Right lobe of liver (tissue), 6 donors: ENCODE data around the gene COG3. TPM values are rescaled to one million over a fixed set of nuclear protein-coding genes. Genes with fewer than 3 reads are reported as not detected.

ENCODE experiments used
- ATAC-seq, 4 donors: fragments of 200-7000 bp; cut with Tn5 transposase; one replicate each; pipeline ENCODE4 v1.9.1; 2020; ENCODE audit warnings: mild to moderate bottlenecking in 4 of 4, moderate library complexity in 4 of 4
- DNase-seq, 3 donors: peaks; one replicate each; pipeline ENCODE4 v3.0.0-alpha.2; 2020
- H3K27ac ChIP-seq, 3 donors: fragments of 200-600 bp; one replicate each; pipeline ENCODE4 v1.8.0; 2022
- H3K27me3 ChIP-seq, 2 donors: fragments of 200-600 bp; one replicate each; pipeline ENCODE4 v1.8.0; 2022
- H3K36me3 ChIP-seq, 4 donors: fragments of 200-600 bp; sonication (generic) in 1 of 4; one replicate each; pipeline versions ENCODE4 v1.5.1 to v1.8.0; 2017 to 2022; ENCODE audit warnings: control low read depth in 1 of 4
- H3K4me1 ChIP-seq, 4 donors: fragments of 200-600 bp; sonication (generic) in 1 of 4; one replicate each; pipeline versions ENCODE4 v1.5.1 to v1.8.0; 2017 to 2022; ENCODE audit warnings: control low read depth in 1 of 4
- H3K4me3 ChIP-seq, 3 donors: fragments of 200-600 bp; one replicate each; pipeline ENCODE4 v1.8.0; 2022
- H3K9me3 ChIP-seq, 4 donors: fragments of 200-600 bp; sonication (generic) in 1 of 4; one replicate each; pipeline versions ENCODE4 v1.5.1 to v1.8.0; 2017 to 2022; ENCODE audit warnings: control low read depth in 1 of 4
- POLR2A ChIP-seq: fragments of 450-650 bp; IDR thresholded peaks from one replicate; pipeline ENCODE4 v1.6.1; 2017; ENCODE audit warnings: antibody characterized with exemption, mild to moderate bottlenecking
- WGBS: methylation state at CpG from one replicate; pipeline ENCODE4 v1.1.6; 2018; ENCODE audit warnings: low coverage, low lambda C conversion rate; ENCODE audit not compliant: insufficient coverage; ENCODE audit errors: missing lambda C conversion rate; 5-methylcytosine and 5-hydroxymethylcytosine counted together
- intact Hi-C, 2 donors: fragments of 100-400 bp; cut with DNase I; formaldehyde crosslinking; loops; one replicate each; pipeline versions ENCODE4 v1.11.2 to v1.14.1; 2022
- total RNA-seq, 6 experiments: library from RNA; depleted of rRNA in 2 of 6; stranded (reverse); fragments of >200 nt in 2 of 6; fragmentation: NEBNext Ultra II Directional in 3 of 6; extraction: Animal tissue kit (Norgen Biotek cat#: 25700) in 3 of 6; gene quantifications; one replicate each; pipeline versions ENCODE4 v1.1.0 to v1.2.4, GENCODE V29; 2016 to 2023
- TF ChIP-seq, protein P1 (sequence below), 4 donors: fragments of 200-600 bp in 3 of 4; fragments of 450-650 bp in 1 of 4; IDR thresholded peaks; one replicate each; pipeline versions ENCODE4 v1.5.1 to v1.8.0; 2016 to 2022; ENCODE audit warnings: antibody characterized with exemption in 4 of 4, mild to moderate bottlenecking in 2 of 4
- donor health status: DM: no; HTN: yes; CAD: no.
- donor health status: DM: no; HTN: no; CAD: no.
- donor health status: DM: no; HTN: no; CAD: no.
- donor health status: DM: no; HTN: yes; CAD: no.
- donor health status: DM: no; HTN: yes; CAD: no.

The COG3 gene
- total RNA-seq, 6 experiments from 2014 or later, result 18.9 to 66.3 (median 36.8) TPM

GRCh38 chr13:45534604-45535003 lies 69.9 kb downstream of the COG3 start:
- Histone ChIP-seq H3K4me1 (no peaks in the 10 kb centered on the region), H3K4me3 (no peak overlapping the region), H3K36me3 (peaks cover 7 to 70% (median 44%) of the 10 kb centered on the region in 4 donors), H3K9me3 (no peaks in the 10 kb centered on the region), H3K27me3 (no peaks in the 10 kb centered on the region), H3K27ac (no peak overlapping the region)
- ATAC-seq, result no peak
- intact Hi-C loops, result no loop called here
- no peak for TF ChIP-seq POLR2A
- TF ChIP-seq, protein P1, sequence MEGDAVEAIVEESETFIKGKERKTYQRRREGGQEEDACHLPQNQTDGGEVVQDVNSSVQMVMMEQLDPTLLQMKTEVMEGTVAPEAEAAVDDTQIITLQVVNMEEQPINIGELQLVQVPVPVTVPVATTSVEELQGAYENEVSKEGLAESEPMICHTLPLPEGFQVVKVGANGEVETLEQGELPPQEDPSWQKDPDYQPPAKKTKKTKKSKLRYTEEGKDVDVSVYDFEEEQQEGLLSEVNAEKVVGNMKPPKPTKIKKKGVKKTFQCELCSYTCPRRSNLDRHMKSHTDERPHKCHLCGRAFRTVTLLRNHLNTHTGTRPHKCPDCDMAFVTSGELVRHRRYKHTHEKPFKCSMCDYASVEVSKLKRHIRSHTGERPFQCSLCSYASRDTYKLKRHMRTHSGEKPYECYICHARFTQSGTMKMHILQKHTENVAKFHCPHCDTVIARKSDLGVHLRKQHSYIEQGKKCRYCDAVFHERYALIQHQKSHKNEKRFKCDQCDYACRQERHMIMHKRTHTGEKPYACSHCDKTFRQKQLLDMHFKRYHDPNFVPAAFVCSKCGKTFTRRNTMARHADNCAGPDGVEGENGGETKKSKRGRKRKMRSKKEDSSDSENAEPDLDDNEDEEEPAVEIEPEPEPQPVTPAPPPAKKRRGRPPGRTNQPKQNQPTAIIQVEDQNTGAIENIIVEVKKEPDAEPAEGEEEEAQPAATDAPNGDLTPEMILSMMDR (IDR thresholded peaks at IDR 0.05), result no peak
- WGBS, result 66% methylated on average over 2 of the region's 9 CpGs
- no peak for DNase-seq

DNA sequence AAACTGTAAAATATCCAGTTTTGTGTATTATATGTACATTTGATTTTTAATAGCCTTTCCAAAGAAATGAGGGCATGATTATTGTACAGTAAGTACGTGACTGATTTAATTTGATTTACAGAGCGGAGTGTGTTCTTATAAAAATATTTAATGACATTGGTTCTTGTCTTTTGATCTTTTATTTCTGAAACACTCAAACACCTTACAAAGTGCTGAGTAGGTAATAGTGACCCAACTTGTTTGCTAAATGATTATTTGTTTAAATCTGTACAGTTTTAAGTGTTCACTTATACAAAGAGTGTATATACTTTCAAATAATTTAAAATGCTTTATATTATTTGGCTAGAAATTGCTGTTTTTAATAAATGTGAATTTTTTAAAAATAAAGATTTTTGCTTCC lies 71.5 kb downstream of the COG3 start:
- H3K4me1 ChIP-seq, result no peaks in the 10 kb centered on the region
- TF ChIP-seq, protein P1 (IDR thresholded peaks at IDR 0.05), result no peak
- no peak for TF ChIP-seq POLR2A
- DNase-seq, result no peak
- intact Hi-C loops, result no loop called here
- 97% methylated on average over 2 of the region's 2 CpGs for WGBS
- H3K27me3 ChIP-seq, result no peaks in the 10 kb centered on the region
- peaks cover 7 to 53% (median 31%) of the 10 kb centered on the region in 4 donors for H3K36me3 ChIP-seq
- ATAC-seq, result no peak
- no peaks in the 10 kb centered on the region for H3K9me3 ChIP-seq
- H3K4me3 ChIP-seq, result no peak overlapping the region
- no peak overlapping the region for H3K27ac ChIP-seq

DNA sequence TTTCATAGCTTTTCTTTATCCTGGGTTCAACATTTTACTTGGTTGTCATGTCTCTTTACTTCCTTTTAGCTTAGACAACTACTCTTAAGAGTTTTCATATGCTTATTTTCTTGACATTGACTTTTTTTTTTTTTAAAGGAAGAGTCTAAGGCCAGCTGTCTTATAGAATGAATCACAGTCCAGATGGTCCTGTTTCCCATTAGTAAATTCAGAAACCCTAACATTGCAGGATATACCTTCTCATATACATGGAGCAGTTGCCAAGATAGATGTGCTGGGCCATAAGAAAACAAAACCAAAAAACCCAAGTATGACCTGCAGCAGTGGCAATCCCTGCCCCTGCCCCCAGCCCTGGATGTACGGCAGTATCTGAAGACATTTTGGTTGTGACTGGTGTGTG lies 72.8 kb downstream of the COG3 start:
- intact Hi-C loops, result no loop called here
- no peak overlapping the region for H3K4me3 ChIP-seq
- ATAC-seq (no peak), DNase-seq (no peak)
- H3K27ac ChIP-seq, result no peak overlapping the region
- H3K9me3 ChIP-seq, result no peaks in the 10 kb centered on the region
- H3K27me3 ChIP-seq, result no peaks in the 10 kb centered on the region
- H3K4me1 ChIP-seq, result no peaks in the 10 kb centered on the region
- TF ChIP-seq POLR2A, result no peak
- TF ChIP-seq, protein P1 (IDR thresholded peaks at IDR 0.05), result no peak
- peaks cover 7 to 43% (median 25%) of the 10 kb centered on the region in 4 donors for H3K36me3 ChIP-seq
- WGBS, result 75% methylated on average over 1 of the region's 1 CpG

- DNase-seq (no peak), ATAC-seq (peak in 2 of 4 donors; percentile 22 to 43)
- Histone ChIP-seq H3K36me3 (peaks cover 7 to 34% (median 21%) of the 10 kb centered on the region in 4 donors), H3K4me1 (no peaks in the 10 kb centered on the region), H3K9me3 (no peaks in the 10 kb centered on the region), H3K4me3 (no peak overlapping the region), H3K27me3 (no peaks in the 10 kb centered on the region), H3K27ac (no peak overlapping the region)
- no peak for TF ChIP-seq POLR2A
- TF ChIP-seq, protein P1 (IDR thresholded peaks at IDR 0.05), result no peak
- intact Hi-C loops, result no loop called here
- 100% methylated on average over 2 of the region's 2 CpGs for WGBS
These were observed 73.6 kb downstream of the COG3 start for GRCh38 chr13:45538382-45538781.

DNA sequence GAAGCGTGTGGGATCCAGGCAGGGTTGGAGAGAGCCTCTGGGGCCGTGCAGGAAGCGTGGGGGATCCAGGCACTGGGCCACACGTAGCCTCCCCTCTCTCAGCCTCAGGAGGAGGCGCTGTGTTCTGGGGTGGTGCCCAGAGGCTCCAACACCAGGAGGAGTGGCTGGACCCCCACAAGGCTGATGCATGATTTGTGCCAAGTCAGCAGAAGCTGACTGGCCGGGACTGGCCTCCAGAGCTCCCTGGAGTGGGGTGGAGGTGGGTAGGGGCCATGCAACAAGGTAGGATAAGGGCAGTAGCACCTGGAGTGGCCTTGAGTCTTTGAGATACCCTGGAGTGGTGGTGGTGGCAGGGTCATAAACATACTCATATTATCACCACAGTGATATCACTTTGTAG lies 75.5 kb downstream of the COG3 start:
- peaks cover under 1 to 16% (median 6%) of the 10 kb centered on the region in 4 donors for H3K36me3 ChIP-seq
- no peak overlapping the region for H3K4me3 ChIP-seq
- DNase-seq (no peak), ATAC-seq (peak in 2 of 4 donors; percentile 8 to 17)
- no peak overlapping the region for H3K27ac ChIP-seq
- H3K4me1 ChIP-seq, result no peaks in the 10 kb centered on the region
- H3K9me3 ChIP-seq, result no peaks in the 10 kb centered on the region
- TF ChIP-seq, protein P1 (IDR thresholded peaks at IDR 0.05), result no peak
- no CpG with 5 or more reads among the region's 6 CpGs for WGBS
- no peaks in the 10 kb centered on the region for H3K27me3 ChIP-seq
- intact Hi-C loops, result no loop called here
